Measurements from ENCODE around the gene IGFBP2.
A peak's percentile ranks its signal among the peaks of the same experiment; 100 is the strongest.

IGFBP2 gene

DNA sequence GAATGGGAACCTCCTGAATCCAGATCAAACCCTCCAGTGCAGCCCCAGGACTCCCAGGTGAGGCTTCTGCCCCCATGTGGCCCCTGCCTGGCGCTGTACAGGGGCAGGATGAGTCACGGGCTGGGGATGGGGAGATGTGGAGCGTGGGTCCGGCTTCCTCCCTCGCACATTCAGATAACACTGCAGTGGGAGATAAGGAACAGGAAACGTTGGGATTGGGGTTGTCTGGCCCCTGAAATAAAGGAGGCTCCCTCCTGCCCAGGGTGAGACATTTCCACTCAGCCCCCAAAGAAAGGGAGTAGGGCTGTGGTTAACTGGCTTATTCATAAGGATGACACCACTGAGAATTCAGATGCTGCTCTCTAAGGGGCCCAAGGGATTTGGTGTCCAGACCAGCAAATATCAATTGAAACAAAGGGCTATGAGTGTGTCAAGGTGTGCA lies 31.4 kb downstream of the IGFBP2 start:
- DNase-seq: no peak

GRCh38 chr2:216665242-216665641 lies 32.0 kb downstream of the IGFBP2 start:
- DNase-seq: no peak

GRCh38 chr2:216665717-216666116 lies 32.5 kb downstream of the IGFBP2 start:
- no peak for DNase-seq

GRCh38 chr2:216666461-216667233 lies 33.4 kb downstream of the IGFBP2 start:
- peak; percentile 84 for DNase-seq

- DNase-seq: no peak
Observed at GRCh38 chr2:216670266-216671080, 37.3 kb downstream of the IGFBP2 start.

GRCh38 chr2:216671081-216671411 lies 37.8 kb downstream of the IGFBP2 start:
- no peak for DNase-seq

DNA sequence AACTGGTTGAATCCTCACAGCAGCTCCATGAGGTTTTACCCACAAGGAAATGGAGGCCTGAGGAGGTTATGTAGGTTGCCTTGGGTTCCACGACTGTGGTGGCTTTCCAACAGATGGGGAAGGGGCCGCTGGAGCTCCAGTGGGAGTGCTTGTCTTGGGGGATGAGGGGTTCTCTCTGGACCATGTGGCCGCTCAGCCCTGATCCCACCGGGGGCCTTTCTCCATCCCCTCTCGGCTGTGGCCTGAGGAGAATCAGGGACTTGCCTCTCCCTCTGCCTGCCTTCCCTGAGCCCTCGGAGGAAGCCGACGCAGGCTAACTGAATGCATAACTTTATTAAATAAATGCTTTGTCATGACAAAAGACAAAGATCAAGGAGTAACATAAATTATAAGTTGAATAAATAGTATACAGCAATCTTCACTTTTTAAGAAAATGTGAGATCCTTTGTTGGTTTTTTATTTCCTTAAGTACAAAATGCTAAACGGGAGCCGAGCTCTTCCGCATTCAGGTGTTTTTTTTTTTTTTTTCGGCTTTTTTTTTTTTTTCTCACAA lies 38.6 kb downstream of the IGFBP2 start:
- no peak for DNase-seq

DNA sequence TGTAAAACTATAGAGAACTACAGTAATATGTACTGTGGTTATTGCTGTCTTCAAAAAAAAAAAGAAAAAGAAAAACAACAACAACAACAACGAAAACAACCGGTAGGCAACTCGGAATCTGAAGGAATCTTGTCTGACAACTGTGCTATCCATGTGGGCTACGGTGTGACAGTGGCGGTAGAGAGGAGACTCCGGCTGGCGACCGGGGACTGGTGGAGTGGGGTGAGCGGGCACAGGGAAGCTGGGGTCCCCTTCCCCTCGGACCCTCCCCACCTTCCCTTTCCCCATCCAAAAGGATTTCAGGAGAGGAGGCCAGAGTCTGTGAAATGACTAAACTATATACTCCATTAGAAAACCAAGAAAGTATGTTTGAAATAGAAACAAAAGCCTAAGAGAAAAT lies 39.2 kb downstream of the IGFBP2 start:
- DNase-seq: no peak

- no peak for DNase-seq
Observed at GRCh38 chr2:216673021-216673420, 39.8 kb downstream of the IGFBP2 start.

GRCh38 chr2:216673609-216674008 lies 40.4 kb downstream of the IGFBP2 start:
- no peak for DNase-seq

DNA sequence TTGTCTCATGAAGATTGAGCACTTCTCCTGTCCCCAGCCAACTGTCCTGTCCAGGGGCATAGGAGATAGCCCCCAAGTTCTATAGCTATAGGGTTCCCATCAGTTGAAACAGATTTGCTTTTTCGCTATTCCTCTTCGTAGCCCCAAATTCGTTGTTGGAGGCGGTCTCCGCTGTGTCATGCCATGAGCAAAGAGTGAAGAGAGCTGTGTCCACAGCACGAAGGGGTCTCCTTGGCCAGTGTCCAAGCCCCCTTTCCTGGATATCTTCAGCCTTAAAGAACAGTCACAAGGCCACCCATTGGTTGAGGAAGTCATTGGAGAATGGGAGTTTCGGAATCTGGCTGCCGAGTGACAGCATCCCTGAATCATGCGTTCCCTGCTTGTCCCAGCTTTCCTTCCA lies 41.2 kb downstream of the IGFBP2 start:
- DNase-seq: no peak

DNA sequence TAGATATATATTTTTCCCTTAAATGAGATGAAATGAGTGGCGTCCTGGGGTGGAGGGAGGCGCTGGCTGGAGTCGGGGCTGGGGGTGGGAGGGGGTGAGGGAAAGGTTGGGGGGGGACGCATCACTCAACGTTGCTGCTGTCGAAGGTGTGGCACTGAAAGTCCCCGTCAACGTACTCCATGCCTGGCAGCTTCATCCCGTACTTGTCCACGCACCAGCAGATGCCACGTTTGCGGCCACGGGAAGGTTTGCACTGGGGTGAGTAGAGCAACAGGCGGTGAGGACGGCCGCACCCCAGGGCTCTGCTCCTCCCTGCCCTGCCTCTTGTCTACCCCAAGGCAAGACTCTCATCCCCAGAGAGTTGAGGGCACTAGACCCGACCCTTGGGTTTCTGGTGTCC lies 43.4 kb downstream of the IGFBP2 start:
- no peak for DNase-seq

- no peak for DNase-seq
Observed at GRCh38 chr2:216677439-216678097, 44.3 kb downstream of the IGFBP2 start.

GRCh38 chr2:216678098-216678465 lies 44.9 kb downstream of the IGFBP2 start:
- no peak for DNase-seq

DNA sequence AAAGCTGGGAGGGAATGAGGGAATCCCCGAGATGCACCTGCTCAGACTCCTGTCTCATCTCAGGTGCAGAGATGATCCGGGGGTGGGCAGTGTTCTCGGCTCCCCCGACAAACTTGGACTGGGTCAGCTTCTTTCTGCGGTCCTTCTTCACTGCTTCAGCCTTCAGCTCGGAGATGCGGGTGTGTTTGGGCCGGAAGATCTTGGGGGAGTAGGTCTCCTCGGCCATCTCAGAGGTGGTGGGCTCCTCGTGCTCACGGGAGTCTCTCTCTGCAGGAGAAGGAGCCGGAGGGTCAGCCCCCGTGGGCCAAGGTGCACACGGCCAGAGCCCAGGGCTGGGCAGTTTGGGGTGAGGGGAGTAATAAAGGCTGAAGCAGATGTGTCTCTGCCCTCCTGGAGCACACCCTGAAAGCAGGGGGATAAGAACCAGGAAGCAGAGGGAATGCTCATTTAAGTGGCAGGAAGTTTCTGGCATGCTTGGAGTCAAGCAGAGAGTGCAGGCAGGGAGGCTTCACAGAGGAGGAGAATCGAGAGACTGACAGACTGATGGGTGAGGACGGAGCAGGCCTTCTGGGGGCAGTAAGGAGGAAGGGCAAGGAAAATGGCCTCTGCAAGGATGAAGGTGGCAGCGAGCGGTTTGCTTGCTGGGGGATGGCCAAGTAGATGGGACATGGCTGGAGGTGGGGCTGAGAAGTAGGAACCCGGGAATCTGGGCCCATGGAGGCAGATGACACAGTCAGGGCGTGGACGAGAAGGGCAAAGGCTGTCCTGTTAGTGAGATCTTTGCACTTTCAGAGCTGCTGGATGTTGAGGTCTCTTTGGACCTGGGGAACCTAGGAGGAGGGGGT lies 45.8 kb downstream of the IGFBP2 start:
- no peak for DNase-seq

GRCh38 chr2:216679658-216680024 lies 46.4 kb downstream of the IGFBP2 start:
- no peak for DNase-seq

GRCh38 chr2:216680951-216681629 lies 47.9 kb downstream of the IGFBP2 start:
- no peak for DNase-seq

DNA sequence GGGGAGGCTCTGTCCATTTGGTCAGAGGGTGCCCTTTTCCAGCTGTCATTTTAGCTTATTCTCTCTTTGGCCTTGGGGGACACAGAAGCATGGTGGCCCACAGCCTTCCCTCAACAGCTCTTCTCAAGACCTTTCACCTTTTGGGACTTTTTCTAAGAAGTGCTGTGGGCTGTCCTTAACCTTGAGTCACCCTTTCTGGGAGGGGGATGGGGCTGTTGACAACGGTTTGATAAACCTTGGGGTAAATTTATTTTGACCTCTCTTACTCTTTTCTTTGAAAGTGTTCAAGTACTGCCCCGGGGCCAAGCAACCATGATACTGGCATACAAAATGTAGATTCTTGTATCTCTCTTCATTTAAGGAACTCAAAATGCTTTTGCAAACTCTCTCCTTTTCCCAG lies 48.5 kb downstream of the IGFBP2 start:
- DNase-seq: no peak

- DNase-seq: no peak
Observed at GRCh38 chr2:216683846-216684245, 50.6 kb downstream of the IGFBP2 start.

DNA sequence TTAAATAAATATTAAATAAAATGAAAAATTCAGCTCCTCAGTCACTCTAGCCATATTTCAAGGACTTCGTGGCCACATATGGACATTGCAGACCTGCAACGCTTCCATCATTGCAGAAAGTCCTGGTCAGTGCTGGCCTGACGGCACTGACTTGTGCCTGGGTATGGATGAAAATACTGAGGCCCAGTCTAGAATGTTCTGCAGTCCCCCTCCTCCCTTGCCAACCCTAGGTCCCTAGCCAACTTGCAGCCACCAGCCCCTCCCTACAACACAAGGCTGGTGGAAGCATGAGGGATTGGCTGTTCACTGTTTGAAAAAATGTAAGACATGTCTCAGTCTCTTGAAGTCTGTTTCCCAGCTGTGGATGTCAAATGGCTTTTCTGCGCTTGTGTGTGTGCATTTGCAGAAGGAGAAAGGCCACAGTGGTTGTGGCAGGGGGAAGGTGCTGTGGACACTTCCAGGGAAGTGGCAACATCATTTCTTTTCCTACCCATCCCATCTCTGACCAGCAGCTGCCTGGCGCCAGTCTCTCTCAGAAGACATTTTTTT lies 52.2 kb downstream of the IGFBP2 start:
- no peak for DNase-seq

- DNase-seq: no peak
Observed at GRCh38 chr2:216687111-216687510, 53.9 kb downstream of the IGFBP2 start.

- peak; percentile 68 for DNase-seq
Observed at GRCh38 chr2:216687646-216688045, 54.4 kb downstream of the IGFBP2 start.

Measured in activated CD8-positive, alpha-beta memory T cell treated with anti-CD3 and anti-CD28 coated beads, Interleukin-2, amount 50 U/mL, for 48 hours (primary cell).